B cell (primary cell): ENCODE data around the gene GPRC5B. TPM values are rescaled to one million over a fixed set of nuclear protein-coding genes. Genes with fewer than 3 reads are reported as not detected.

Source experiments
- ATAC-seq: fragments of 200-7000 bp; cut with Tn5 transposase; one replicate; pipeline ENCODE4 v1.10.0; 2021; ENCODE audit warnings: low read depth, mild to moderate bottlenecking, moderate number of reproducible peaks, moderate library complexity
- CTCF ChIA-PET: fragments of 350-600 bp; sonication (Branson Sonifier 250); formaldehyde crosslinking; loops from one replicate; lab custom pipeline; 2021; ENCODE audit warnings: antibody characterized with exemption, inconsistent platforms; lab: Charles Lee
- POLR2A ChIA-PET: fragments of 350-600 bp; sonication (Branson Sonifier 250); formaldehyde crosslinking; loops from one replicate; lab custom pipeline; 2021; ENCODE audit warnings: antibody characterized with exemption; lab: Charles Lee
- DNase-seq: peaks from one replicate; pipeline ENCODE4 v3.0.0; 2013
- H2AFZ ChIP-seq: 2 replicates; pipeline ENCODE4 v1.6.1; 2012; ENCODE audit warnings: mild to moderate bottlenecking, low read depth, low read length; ENCODE audit not compliant: insufficient read depth, poor library complexity, severe bottlenecking
- H3K27ac ChIP-seq, 2 donors: 1 replicate in 1 of 2; 2 replicates in 1 of 2; pipeline ENCODE4 v1.5.1; 2012 to 2013; ENCODE audit warnings: low read length in 2 of 2, mild to moderate bottlenecking in 2 of 2, moderate library complexity in 1 of 2
- H3K27me3 ChIP-seq, 4 experiments: fragments of 200-600 bp in 1 of 4; sonication (generic) in 1 of 4; replicated peaks in 1 of 4; 1 replicate in 2 of 4; 2 replicates in 2 of 4; pipeline versions ENCODE4 v1.6.1 to v1.7.0; 2013 to 2016; ENCODE audit warnings: low read length in 3 of 4, mild to moderate bottlenecking in 2 of 4, mixed read lengths in 1 of 4, moderate library complexity in 1 of 4; ENCODE audit not compliant: insufficient read depth in 4 of 4, control insufficient read depth in 3 of 4; ENCODE audit errors: control extremely low read depth in 1 of 4
- H3K36me3 ChIP-seq, 2 experiments: replicated peaks in 1 of 2; 1 replicate in 1 of 2; 2 replicates in 1 of 2; pipeline versions ENCODE4 v1.6.1 to v1.7.1; 2013; ENCODE audit warnings: low read length in 1 of 2; ENCODE audit not compliant: insufficient read depth in 2 of 2, control insufficient read depth in 1 of 2; ENCODE audit errors: control extremely low read depth in 1 of 2, extremely low read depth in 1 of 2
- H3K4me1 ChIP-seq, 2 donors: fragments of 200-600 bp in 1 of 2; sonication (generic) in 1 of 2; 1 replicate in 1 of 2; 2 replicates in 1 of 2; pipeline versions ENCODE4 v1.5.1 to v1.6.1; 2013 to 2017; ENCODE audit warnings: low read length in 2 of 2; ENCODE audit not compliant: control insufficient read depth in 2 of 2, insufficient read depth in 2 of 2
- H3K4me2 ChIP-seq: replicated peaks from 2 replicates; pipeline ENCODE3; 2012; ENCODE audit warnings: mild to moderate bottlenecking, low read depth, low read length; ENCODE audit not compliant: poor library complexity, severe bottlenecking
- H3K4me3 ChIP-seq, 5 experiments: fragments of 200-600 bp in 1 of 5; sonication (generic) in 1 of 5; 1 replicate in 3 of 5; 2 replicates in 2 of 5; pipeline versions ENCODE4 v1.5.1 to v1.7.0; 2011 to 2016; ENCODE audit warnings: low read length in 4 of 5, mild to moderate bottlenecking in 4 of 5, low read depth in 2 of 5, control low read depth in 1 of 5, moderate library complexity in 1 of 5; ENCODE audit not compliant: insufficient read depth in 1 of 5; ENCODE audit errors: control extremely low read depth in 1 of 5, extremely low read depth in 1 of 5
- H3K79me2 ChIP-seq: fragments of 200-600 bp; sonication (generic); one replicate; pipeline ENCODE4 v1.6.0; 2016; ENCODE audit warnings: low read length; ENCODE audit not compliant: control insufficient read depth, insufficient read depth
- H3K9ac ChIP-seq: fragments of 200-600 bp; sonication (generic); 2 replicates; pipeline ENCODE4 v1.6.1; 2017; ENCODE audit warnings: mild to moderate bottlenecking, low read length, moderate library complexity
- H3K9me3 ChIP-seq, 3 donors: one replicate each; pipeline versions ENCODE4 v1.6.1 to v1.7.1; 2013; ENCODE audit warnings: low read length in 2 of 3; ENCODE audit not compliant: control insufficient read depth in 2 of 3, insufficient read depth in 1 of 3; ENCODE audit errors: control extremely low read depth in 1 of 3
- H4K20me1 ChIP-seq: 2 replicates; pipeline ENCODE4 v1.6.0; 2012; ENCODE audit warnings: mild to moderate bottlenecking, low read length; ENCODE audit not compliant: insufficient read depth, control insufficient read depth, poor library complexity, severe bottlenecking
- H3K27ac Mint-ChIP-seq: one replicate; pipeline ENCODE4 v1.8.0; 2021; ENCODE audit warnings: mixed read lengths
- H3K27me3 Mint-ChIP-seq: one replicate; pipeline ENCODE4 v1.8.0; 2021; ENCODE audit warnings: mixed read lengths
- H3K4me1 Mint-ChIP-seq: one replicate; pipeline ENCODE4 v1.8.0; 2021; ENCODE audit warnings: mixed read lengths
- H3K4me3 Mint-ChIP-seq: one replicate; pipeline ENCODE4 v1.8.0; 2021; ENCODE audit warnings: mixed read lengths
- H3K9me3 Mint-ChIP-seq: one replicate; pipeline ENCODE4 v1.8.0; 2022; ENCODE audit warnings: mixed read lengths; ENCODE audit not compliant: insufficient read depth
- CTCF ChIP-seq: fragments of 200-600 bp; IDR thresholded peaks from one replicate; pipeline ENCODE4 v1.8.0; 2022; ENCODE audit warnings: antibody characterized with exemption, mild to moderate bottlenecking
- EZH2 ChIP-seq: IDR thresholded peaks from 2 replicates; pipeline ENCODE4 v1.6.1; 2012; ENCODE audit warnings: borderline replicate concordance, low read depth, mild to moderate bottlenecking, moderate library complexity, low read length; ENCODE audit not compliant: insufficient read depth, poor library complexity, severe bottlenecking
- WGBS: methylation state at CpG from one replicate; pipeline ENCODE4 v1.1.5; 2013; ENCODE audit warnings: missing lambda C conversion rate; ENCODE audit not compliant: insufficient coverage; 5-methylcytosine and 5-hydroxymethylcytosine counted together
- intact Hi-C: fragments of 100-400 bp; cut with micrococcal nuclease; formaldehyde crosslinking; loops from one replicate; pipeline ENCODE4 v1.10.0; 2022
- polyA plus RNA-seq: library from polyadenylated mRNA; depleted of rRNA; stranded (reverse); fragments of >200 nt; gene quantifications from 2 replicates; pipeline ENCODE4 v1.2.3, GENCODE V29; 2012
- small RNA-seq: library from RNA; depleted of rRNA; stranded (forward); fragments of <200 nt; gene quantifications from one replicate; pipeline ENCODE3, GENCODE V24; 2012; ENCODE audit warnings: low replicate concordance, low read depth; ENCODE audit not compliant: insufficient read length
- total RNA-seq, 2 donors: library from RNA; stranded (reverse); fragments of 120-200 nt in 1 of 2; gene quantifications; 1 replicate in 1 of 2; 2 replicates in 1 of 2; pipeline versions ENCODE4 v1.2.3 to v1.2.4, GENCODE V29; 2013 to 2022

Gene GPRC5B
- total and polyA plus RNA-seq, 2 donors (not counting 1 experiment from before 2014, with no cell fraction given), result not detected

- DNase-seq, result no peak
- Mint-ChIP-seq H3K9me3 (peaks cover 12% of the 10 kb centered on the region), H3K27me3 (no peaks in the 10 kb centered on the region), H3K27ac (no peak overlapping the region), H3K4me1 (peaks cover 8% of the 10 kb centered on the region), H3K4me3 (no peak overlapping the region)
- CTCF ChIA-PET, result no interaction called here
- no peaks in the 10 kb centered on the region for H3K36me3 ChIP-seq
- peaks cover 1 to 19% (median 8%) of the 10 kb centered on the region in 3 donors for H3K9me3 ChIP-seq
- no peak overlapping the region for H3K27ac ChIP-seq
- H3K27me3 ChIP-seq, result no peaks in the 10 kb centered on the region
- POLR2A ChIA-PET, result no interaction called here
- no peak overlapping the region for H3K4me2 ChIP-seq
- no peak overlapping the region for H3K9ac ChIP-seq
- peaks cover 6% of the 10 kb centered on the region in 2 donors for H3K4me1 ChIP-seq
- no peaks in the 10 kb centered on the region for H3K79me2 ChIP-seq
- TF ChIP-seq CTCF (no peak), EZH2 (no peak)
- no peak for ATAC-seq
- no peak overlapping the region for H3K4me3 ChIP-seq
- WGBS, result 82% methylated on average over 3 of the region's 5 CpGs
- no peak overlapping the region for H2AFZ ChIP-seq
- intact Hi-C loops, result no loop called here
- no peaks in the 10 kb centered on the region for H4K20me1 ChIP-seq
Observed at GRCh38 chr16:19808061-19808641, 76.5 kb downstream of the GPRC5B start.

Small RNA genes lying within 50 kb of the gene (small RNA-seq; reads per million reads assigned to genes)
- not detected for gene LARP7P2

Other genes with a start within 250 kb of the GPRC5B start
- gene KNOP1, start 166.6 kb downstream of the GPRC5B start, total RNA-seq, result 12.0 and 16.9 TPM in 2 replicates
- 1.2 and 1.6 TPM in 2 replicates for gene KNOP1, start 166.6 kb downstream of the GPRC5B start, polyA plus RNA-seq
- 3.0 and 4.3 TPM in 2 replicates for gene IQCK, start 166.6 kb downstream of the GPRC5B start, total RNA-seq
- 1.00 and 1.2 TPM in 2 replicates for gene IQCK, start 166.6 kb downstream of the GPRC5B start, polyA plus RNA-seq
- not detected in 2 replicates for gene GPR139, start 189.0 kb upstream of the GPRC5B start, total RNA-seq
- gene GPR139, start 189.0 kb upstream of the GPRC5B start, polyA plus RNA-seq, result not detected in 2 replicates